ENCODE measurements around the gene CEP57L1.
"Not testable (repeated sequence)": the region's sequence is repeated elsewhere in the genome, so short reads cannot be mapped to it uniquely, and the experiment has no call there.

CEP57L1 gene

DNA sequence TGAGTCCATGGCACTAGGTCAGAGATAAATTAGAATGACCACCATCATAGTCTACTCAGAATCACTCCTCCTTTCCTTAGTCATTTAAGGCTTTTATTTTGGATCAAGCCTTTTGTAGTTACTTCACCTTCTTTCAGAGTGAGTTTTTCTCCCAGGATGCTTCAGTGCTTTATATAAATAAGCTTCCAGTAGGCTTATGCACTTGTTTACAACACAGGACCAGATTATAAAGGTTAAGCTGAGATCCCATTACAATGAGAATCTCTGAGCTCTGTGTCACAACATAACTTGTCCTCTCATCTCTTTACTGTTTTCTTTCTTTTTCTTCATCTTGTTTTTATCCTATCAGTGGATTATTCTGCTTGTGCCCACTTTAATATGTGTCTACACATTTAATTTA, 47.9 kb downstream of the CEP57L1 start:
- H3K4me3 Mint-ChIP-seq: no peak overlapping the region
- peak overlapping the region; percentile 5 for H3K27ac Mint-ChIP-seq
- ATAC-seq (ENCODE audit: low read depth) (no peak), DNase-seq (ENCODE audit: low spot score in 2 of 2) (no peak)
- peaks cover 4% of the 10 kb centered on the region for H3K9me3 Mint-ChIP-seq
- peaks cover 11% of the 10 kb centered on the region for H3K36me3 Mint-ChIP-seq
- peaks cover 2% of the 10 kb centered on the region for H3K4me1 Mint-ChIP-seq
- no peaks in the 10 kb centered on the region for H3K27me3 Mint-ChIP-seq

DNA sequence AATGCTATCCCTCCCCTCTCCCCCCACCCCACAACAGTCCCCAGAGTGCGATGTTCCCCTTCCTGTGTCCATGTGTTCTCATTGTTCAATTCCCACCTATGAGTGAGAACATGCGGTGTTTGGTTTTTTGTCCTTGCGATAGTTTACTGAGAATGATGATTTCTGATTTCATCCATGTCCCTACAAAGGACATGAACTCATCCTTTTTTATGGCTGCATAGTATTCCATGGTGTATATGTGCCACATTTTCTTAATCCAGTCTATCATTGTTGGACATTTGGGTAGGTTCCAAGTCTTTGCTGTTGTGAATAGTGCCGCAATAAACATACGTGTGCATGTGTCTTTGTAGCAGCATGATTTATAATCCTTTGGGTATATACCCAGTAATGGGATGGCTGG, 52.9 kb downstream of the CEP57L1 start:
- not testable (repeated sequence) for H3K4me3 Mint-ChIP-seq, H3K27me3 Mint-ChIP-seq, H3K4me1 Mint-ChIP-seq

DNA sequence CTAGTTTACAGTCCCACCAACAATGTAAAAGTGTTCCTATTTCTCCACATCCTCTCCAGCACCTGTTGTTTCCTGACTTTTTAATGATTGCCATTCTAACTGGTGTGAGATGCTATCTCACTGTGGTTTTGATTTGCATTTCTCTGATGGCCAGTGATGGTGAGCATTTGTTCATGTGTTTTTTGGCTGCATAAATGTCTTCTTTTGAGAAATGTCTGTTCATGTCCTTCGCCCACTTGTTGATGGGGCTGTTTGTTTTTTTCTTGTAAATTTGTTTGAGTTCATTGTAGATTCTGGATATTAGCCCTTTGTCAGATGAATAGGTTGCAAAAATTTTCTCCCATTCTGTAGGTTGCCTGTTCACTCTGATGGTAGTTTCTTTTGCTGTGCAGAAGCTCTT, 53.4 kb downstream of the CEP57L1 start:
- not testable (repeated sequence) for H3K27me3 Mint-ChIP-seq

More for the DNA sequence above, 52.9 kb downstream of the CEP57L1 start:
- H3K9me3 Mint-ChIP-seq; H3K36me3 Mint-ChIP-seq; ATAC-seq (ENCODE audit: low read depth); H3K27ac Mint-ChIP-seq; DNase-seq (ENCODE audit: low spot score in 2 of 2): not testable (repeated sequence)

GRCh38 chr6:109153752-109154151, 58.4 kb downstream of the CEP57L1 start:
- Mint-ChIP-seq H3K9me3 (peaks cover 3% of the 10 kb centered on the region), H3K36me3 (peaks cover 12% of the 10 kb centered on the region), H3K4me3 (no peak overlapping the region), H3K27me3 (no peaks in the 10 kb centered on the region), H3K4me1 (no peaks in the 10 kb centered on the region), H3K27ac (no peak overlapping the region)
- ATAC-seq (ENCODE audit: low read depth) (no peak), DNase-seq (ENCODE audit: low spot score in 2 of 2) (no peak)

More for the DNA sequence above, 53.4 kb downstream of the CEP57L1 start:
- not testable (repeated sequence) for H3K27ac Mint-ChIP-seq; ATAC-seq (ENCODE audit: low read depth); H3K4me1 Mint-ChIP-seq; H3K9me3 Mint-ChIP-seq; DNase-seq (ENCODE audit: low spot score in 2 of 2); H3K36me3 Mint-ChIP-seq; H3K4me3 Mint-ChIP-seq

GRCh38 chr6:109164331-109164730, 69.0 kb downstream of the CEP57L1 start:
- no peak overlapping the region for H3K27ac Mint-ChIP-seq
- H3K9me3 Mint-ChIP-seq: no peaks in the 10 kb centered on the region
- no peak for DNase-seq (ENCODE audit: low spot score in 2 of 2)
- H3K27me3 Mint-ChIP-seq: no peaks in the 10 kb centered on the region
- peaks cover 2% of the 10 kb centered on the region for H3K36me3 Mint-ChIP-seq
- no peak for ATAC-seq (ENCODE audit: low read depth)
- H3K4me1 Mint-ChIP-seq: no peaks in the 10 kb centered on the region
- no peak overlapping the region for H3K4me3 Mint-ChIP-seq

DNA sequence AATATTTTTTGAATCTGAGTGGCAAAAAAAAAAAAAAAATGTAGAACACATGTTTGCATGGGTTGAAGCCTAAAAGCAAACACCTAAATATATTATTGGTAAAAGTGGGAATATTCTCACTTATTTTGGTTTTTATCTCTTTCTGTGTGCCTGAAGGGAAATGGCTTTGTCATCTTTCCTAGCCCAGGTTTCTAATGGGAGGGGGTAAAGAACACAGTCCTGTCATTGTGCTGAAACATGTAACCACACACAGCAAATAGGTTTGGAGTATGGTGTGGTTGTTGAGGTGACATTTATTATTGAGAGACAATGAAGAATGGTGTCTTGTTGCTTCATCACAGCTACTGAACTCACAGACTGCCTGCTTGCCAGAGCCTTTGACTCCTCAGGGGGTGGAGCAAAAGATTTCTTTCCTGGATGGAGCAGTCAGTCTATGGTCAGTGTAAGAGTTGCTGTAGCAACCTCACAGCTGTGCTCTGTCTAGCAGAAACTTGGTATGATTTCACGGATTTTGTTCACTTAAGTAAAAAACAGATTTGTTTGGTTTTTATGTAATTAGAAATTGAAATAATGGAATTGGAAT, 70.2 kb downstream of the CEP57L1 start:
- Mint-ChIP-seq H3K27me3 (no peaks in the 10 kb centered on the region), H3K4me3 (no peak overlapping the region), H3K27ac (no peak overlapping the region), H3K9me3 (no peaks in the 10 kb centered on the region), H3K36me3 (peaks cover under 1% of the 10 kb centered on the region), H3K4me1 (no peaks in the 10 kb centered on the region)
- no peak for ATAC-seq (ENCODE audit: low read depth)
- DNase-seq (ENCODE audit: low spot score in 2 of 2): no peak

- no peak overlapping the region for H3K4me3 Mint-ChIP-seq
- H3K27ac Mint-ChIP-seq: no peak overlapping the region
- H3K36me3 Mint-ChIP-seq: no peaks in the 10 kb centered on the region
- H3K4me1 Mint-ChIP-seq: no peaks in the 10 kb centered on the region
- no peaks in the 10 kb centered on the region for H3K27me3 Mint-ChIP-seq
- no peaks in the 10 kb centered on the region for H3K9me3 Mint-ChIP-seq
- DNase-seq (ENCODE audit: low spot score in 2 of 2) (no peak), ATAC-seq (ENCODE audit: low read depth) (no peak)
Observed at GRCh38 chr6:109166673-109167072, 71.4 kb downstream of the CEP57L1 start.

DNA sequence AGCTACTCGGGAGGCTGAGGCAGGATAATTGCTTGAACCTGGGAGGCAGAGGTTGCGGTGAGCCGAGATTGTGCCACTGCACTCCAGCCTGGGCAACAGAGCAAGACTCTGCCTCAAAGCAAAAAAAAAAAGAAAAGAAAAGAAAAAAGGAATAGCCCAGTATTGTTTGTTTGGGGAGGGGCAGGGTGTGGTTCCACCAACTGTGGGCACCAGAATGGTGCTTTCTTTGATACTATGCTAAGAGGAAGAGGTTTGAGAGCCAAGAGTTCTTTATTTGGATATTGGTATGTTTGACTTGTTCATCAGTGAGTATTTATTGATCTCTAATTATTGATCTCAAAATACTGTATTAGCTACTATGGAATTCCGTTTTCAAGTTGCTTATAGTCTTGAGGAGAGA, 72.3 kb downstream of the CEP57L1 start:
- H3K27ac Mint-ChIP-seq: no peak overlapping the region
- ATAC-seq (ENCODE audit: low read depth): no peak

GRCh38 chr6:109170333-109170732, 75.0 kb downstream of the CEP57L1 start:
- Mint-ChIP-seq H3K27ac (no peak overlapping the region), H3K27me3 (peaks cover 4% of the 10 kb centered on the region)

More for the DNA sequence above, 72.3 kb downstream of the CEP57L1 start:
- no peaks in the 10 kb centered on the region for H3K36me3 Mint-ChIP-seq
- no peak overlapping the region for H3K4me3 Mint-ChIP-seq
- no peaks in the 10 kb centered on the region for H3K9me3 Mint-ChIP-seq
- H3K27me3 Mint-ChIP-seq: no peaks in the 10 kb centered on the region
- H3K4me1 Mint-ChIP-seq: no peaks in the 10 kb centered on the region
- DNase-seq (ENCODE audit: low spot score in 2 of 2): no peak

GRCh38 chr6:109172101-109172746, 76.9 kb downstream of the CEP57L1 start:
- no peak for ATAC-seq (ENCODE audit: low read depth)
- H3K4me1 Mint-ChIP-seq: no peaks in the 10 kb centered on the region
- H3K36me3 Mint-ChIP-seq: no peaks in the 10 kb centered on the region
- peaks cover 1% of the 10 kb centered on the region for H3K9me3 Mint-ChIP-seq
- no peak for DNase-seq (ENCODE audit: low spot score in 2 of 2)
- no peak overlapping the region for H3K4me3 Mint-ChIP-seq
- H3K27ac Mint-ChIP-seq: no peak overlapping the region
- H3K27me3 Mint-ChIP-seq: peaks cover 8% of the 10 kb centered on the region

More at GRCh38 chr6:109170333-109170732, 75.0 kb downstream of the CEP57L1 start:
- DNase-seq (ENCODE audit: low spot score in 2 of 2) (no peak), ATAC-seq (ENCODE audit: low read depth) (no peak)
- H3K4me3 Mint-ChIP-seq: no peak overlapping the region
- H3K36me3 Mint-ChIP-seq: no peaks in the 10 kb centered on the region
- H3K4me1 Mint-ChIP-seq: no peaks in the 10 kb centered on the region
- peaks cover 1% of the 10 kb centered on the region for H3K9me3 Mint-ChIP-seq

DNA sequence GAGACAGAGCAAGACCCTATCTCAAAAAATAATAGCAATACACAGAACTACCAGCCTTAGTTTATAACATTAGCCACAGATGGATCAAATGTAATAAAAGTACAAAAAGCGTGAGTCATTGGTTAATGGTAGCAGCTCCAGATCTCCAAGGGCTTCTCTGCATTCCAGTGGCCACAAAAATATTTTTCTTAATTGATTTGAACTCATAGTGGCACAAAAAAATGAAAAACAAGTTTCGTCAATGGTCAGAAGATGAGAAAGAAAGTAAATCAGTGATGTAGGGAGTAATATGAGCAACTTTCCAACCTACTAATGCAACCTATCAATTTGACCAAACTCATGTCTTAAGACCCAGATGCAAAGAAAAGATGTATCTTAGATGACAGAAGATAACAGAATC, 79.6 kb downstream of the CEP57L1 start:
- DNase-seq (ENCODE audit: low spot score in 2 of 2) (no peak), ATAC-seq (ENCODE audit: low read depth) (no peak)
- no peak overlapping the region for H3K4me3 Mint-ChIP-seq
- H3K36me3 Mint-ChIP-seq: no peaks in the 10 kb centered on the region
- peaks cover 8% of the 10 kb centered on the region for H3K27me3 Mint-ChIP-seq
- H3K4me1 Mint-ChIP-seq: no peaks in the 10 kb centered on the region
- no peak overlapping the region for H3K27ac Mint-ChIP-seq
- peaks cover 3% of the 10 kb centered on the region for H3K9me3 Mint-ChIP-seq

DNA sequence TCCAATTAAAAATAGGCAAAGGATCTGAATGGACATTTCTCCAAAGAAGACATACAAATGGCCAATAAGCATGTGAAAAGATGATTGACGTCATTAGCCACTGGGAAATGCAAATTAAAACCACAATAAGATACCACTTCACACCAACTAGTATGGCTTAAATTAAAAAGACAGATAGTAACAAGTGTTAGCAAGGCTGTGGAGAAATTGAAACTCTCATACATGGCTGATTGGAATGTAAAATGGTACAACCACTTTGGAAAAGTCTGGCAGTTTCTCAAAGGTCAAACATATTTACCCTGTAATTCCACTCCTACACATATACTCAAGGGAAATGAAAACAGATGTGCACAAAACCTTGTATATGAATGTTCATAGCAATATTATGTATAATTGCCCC, 83.6 kb downstream of the CEP57L1 start:
- Mint-ChIP-seq H3K4me1 (no peaks in the 10 kb centered on the region), H3K36me3 (no peaks in the 10 kb centered on the region), H3K27ac (no peak overlapping the region), H3K4me3 (no peak overlapping the region), H3K27me3 (peaks cover 9% of the 10 kb centered on the region), H3K9me3 (peaks cover 3% of the 10 kb centered on the region)
- ATAC-seq (ENCODE audit: low read depth): peak; percentile 38
- no peak for DNase-seq (ENCODE audit: low spot score in 2 of 2)

DNA sequence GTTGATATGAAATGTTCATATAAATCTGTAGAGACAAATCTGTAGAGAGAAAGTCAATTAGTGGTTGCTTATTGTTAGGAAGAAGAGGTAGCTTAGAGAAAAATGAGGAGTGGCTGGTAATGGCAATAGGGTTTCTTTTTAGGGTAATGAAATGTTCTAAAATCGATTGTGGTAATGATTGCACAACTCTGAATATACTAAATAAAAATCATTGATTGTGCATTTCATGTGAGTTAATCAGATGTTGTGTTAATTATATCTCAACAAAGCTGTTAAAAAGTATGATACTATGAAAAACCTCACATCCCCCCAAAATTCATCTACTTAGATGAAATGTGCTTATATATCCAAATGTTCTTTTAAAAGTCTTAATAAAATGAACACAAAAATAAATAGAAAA, 84.2 kb downstream of the CEP57L1 start:
- no peak overlapping the region for H3K4me3 Mint-ChIP-seq
- DNase-seq (ENCODE audit: low spot score in 2 of 2) (no peak), ATAC-seq (ENCODE audit: low read depth) (no peak)
- peaks cover 2% of the 10 kb centered on the region for H3K9me3 Mint-ChIP-seq
- peaks cover 11% of the 10 kb centered on the region for H3K27me3 Mint-ChIP-seq
- peaks cover 2% of the 10 kb centered on the region for H3K4me1 Mint-ChIP-seq
- no peak overlapping the region for H3K27ac Mint-ChIP-seq
- H3K36me3 Mint-ChIP-seq: no peaks in the 10 kb centered on the region

DNA sequence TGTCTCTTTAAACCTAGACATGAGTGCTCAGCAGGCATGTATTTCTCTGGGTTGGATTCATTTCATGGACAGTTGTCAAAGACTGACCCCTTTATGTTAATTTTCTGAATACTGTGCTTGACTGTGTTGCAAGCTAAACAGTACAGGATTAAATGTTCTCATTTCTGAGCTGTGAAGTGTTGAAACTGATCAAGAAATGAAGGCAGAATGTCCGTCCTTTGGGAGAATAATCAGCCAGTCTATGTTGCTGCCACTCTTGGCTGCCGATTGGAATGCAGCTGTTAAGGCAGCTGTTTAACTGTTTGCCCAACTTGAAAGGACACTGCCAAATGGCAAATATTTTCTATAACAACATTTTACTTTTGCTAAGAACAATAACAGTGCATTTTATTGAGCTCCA, 87.3 kb downstream of the CEP57L1 start:
- no peak for DNase-seq (ENCODE audit: low spot score in 2 of 2)
- H3K4me1 Mint-ChIP-seq: peaks cover 7% of the 10 kb centered on the region
- no peaks in the 10 kb centered on the region for H3K36me3 Mint-ChIP-seq
- H3K27ac Mint-ChIP-seq: no peak overlapping the region
- no peak for ATAC-seq (ENCODE audit: low read depth)
- no peak overlapping the region for H3K4me3 Mint-ChIP-seq
- peaks cover 8% of the 10 kb centered on the region for H3K27me3 Mint-ChIP-seq
- H3K9me3 Mint-ChIP-seq: peaks cover 2% of the 10 kb centered on the region

DNA sequence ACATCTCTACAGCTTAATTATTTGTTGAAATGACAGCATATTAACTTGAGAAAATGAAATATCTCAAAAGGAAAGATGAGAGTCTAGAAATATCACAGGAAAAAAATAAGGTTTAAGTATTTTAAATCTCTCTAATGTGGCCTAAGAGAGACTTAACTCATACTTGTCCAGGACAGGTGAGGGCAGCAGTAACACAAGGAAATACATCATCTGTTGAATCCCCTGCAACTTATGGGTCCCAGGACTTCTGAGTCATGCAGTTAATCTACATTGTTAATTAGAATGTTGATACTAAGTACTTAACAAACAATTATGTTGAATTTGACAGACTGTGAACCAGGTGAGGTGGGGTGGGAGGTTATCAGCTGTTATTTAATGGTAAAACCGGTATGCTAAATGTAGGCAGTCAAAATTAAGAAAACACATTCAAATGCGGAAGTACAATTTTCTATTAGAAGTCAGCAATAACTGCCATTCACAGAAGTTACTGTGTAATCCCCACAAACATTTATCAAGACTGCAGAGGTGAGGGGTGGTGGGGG, 87.9 kb downstream of the CEP57L1 start:
- H3K9me3 Mint-ChIP-seq: peaks cover 2% of the 10 kb centered on the region
- H3K27ac Mint-ChIP-seq: no peak overlapping the region
- H3K27me3 Mint-ChIP-seq: peaks cover 8% of the 10 kb centered on the region
- no peak for ATAC-seq (ENCODE audit: low read depth)
- H3K36me3 Mint-ChIP-seq: no peaks in the 10 kb centered on the region
- H3K4me1 Mint-ChIP-seq: peaks cover 7% of the 10 kb centered on the region
- DNase-seq (ENCODE audit: low spot score in 2 of 2): no peak
- H3K4me3 Mint-ChIP-seq: no peak overlapping the region

Measured in memory B cell (primary cell).